Gastroesophageal sphincter (tissue), 4 donors: Measurements from ENCODE around the gene FBXO41. TPM values are rescaled to one million over a fixed set of nuclear protein-coding genes. Genes with fewer than 3 reads are reported as not detected.
A peak's percentile ranks its signal among the peaks of the same experiment; 100 is the strongest.

Experiments used
- ATAC-seq: fragments of 150-250 bp; one replicate; pipeline ENCODE4 v1.9.1; 2016; ENCODE audit warnings: mild to moderate bottlenecking, moderate library complexity
- H3K27ac ChIP-seq, 4 donors: fragments of 200-600 bp; sonication (generic) in 3 of 4; 1 replicate in 3 of 4; 2 replicates in 1 of 4; pipeline ENCODE4 v1.5.1; 2016 to 2019
- H3K27me3 ChIP-seq: fragments of 200-600 bp; sonication (generic); one replicate; pipeline ENCODE4 v1.5.1; 2019
- H3K36me3 ChIP-seq, 2 donors: fragments of 200-600 bp; sonication (generic); one replicate each; pipeline ENCODE4 v1.5.1; 2019; ENCODE audit warnings: control low read depth in 1 of 2
- H3K4me1 ChIP-seq, 3 donors: fragments of 200-600 bp; sonication (generic); 1 replicate in 2 of 3; 2 replicates in 1 of 3; pipeline ENCODE4 v1.5.1; 2016 to 2019; ENCODE audit warnings: control low read depth in 2 of 3
- H3K4me3 ChIP-seq, 2 donors: fragments of 200-600 bp; sonication (generic); one replicate each; pipeline ENCODE4 v1.5.1; 2019; ENCODE audit warnings: mild to moderate bottlenecking in 1 of 2, moderate library complexity in 1 of 2
- H3K9me3 ChIP-seq, 3 donors: fragments of 200-600 bp; sonication (generic); one replicate each; pipeline ENCODE4 v1.5.1; 2017 to 2019; ENCODE audit warnings: control low read depth in 2 of 3
- CTCF ChIP-seq, 4 experiments: fragments of 200-600 bp in 2 of 4; fragments of 450-650 bp in 2 of 4; sonication (generic) in 1 of 4; IDR thresholded peaks; one replicate each; pipeline ENCODE4 v1.5.1; 2017 to 2019; ENCODE audit warnings: antibody characterized with exemption in 4 of 4, mild to moderate bottlenecking in 2 of 4, moderate library complexity in 2 of 4
- EP300 ChIP-seq: sonication (generic); formaldehyde crosslinking; IDR thresholded peaks from one replicate; pipeline ENCODE4 v1.6.1; 2017; ENCODE audit warnings: antibody characterized with exemption, mild to moderate bottlenecking
- POLR2A ChIP-seq, 2 donors: fragments of 450-650 bp; IDR thresholded peaks; one replicate each; pipeline ENCODE4 v1.6.1; 2017; ENCODE audit warnings: antibody characterized with exemption in 2 of 2, mild to moderate bottlenecking in 2 of 2, moderate library complexity in 1 of 2
- POLR2AphosphoS5 ChIP-seq: sonication (generic); formaldehyde crosslinking; IDR thresholded peaks from one replicate; pipeline ENCODE4 v1.6.1; 2017; ENCODE audit warnings: antibody characterized with exemption
- WGBS, 2 donors: methylation state at CpG; one replicate each; pipeline ENCODE4 v1.1.5; 2018; ENCODE audit warnings: low coverage in 1 of 2; 5-methylcytosine and 5-hydroxymethylcytosine counted together
- total RNA-seq, 4 donors: library from RNA; depleted of rRNA; stranded (reverse); fragments of >200 nt; gene quantifications; one replicate each; pipeline ENCODE4 v1.1.0, GENCODE V29; 2016

FBXO41 gene
- total RNA-seq, 4 donors from 2014 or later: 2.2 to 5.4 (median 4.0) TPM

- WGBS, 2 donors: 0% methylated on average over 12 of the region's 67 CpGs; no CpG with 5 or more reads in 1 of the 2 donors
- H3K4me1 ChIP-seq: peaks cover 0 to 45% (median 15%) of the 10 kb centered on the region in 3 donors
- TF ChIP-seq POLR2AphosphoS5 (peak; percentile 39), POLR2A (IDR thresholded peaks at IDR 0.05) (peak; percentile 55 to 56), EP300 (no peak), CTCF (IDR thresholded peaks at IDR 0.05) (no peak)
- peak within 1 kb of the TSS; percentile 86 to 87 for H3K4me3 ChIP-seq
- no peaks in the 10 kb centered on the region for H3K9me3 ChIP-seq
- peaks cover 0 to 24% of the 10 kb centered on the region in 2 donors for H3K36me3 ChIP-seq
- ATAC-seq: peak; percentile 98
- H3K27me3 ChIP-seq: no peaks in the 10 kb centered on the region
- H3K27ac ChIP-seq: peak within 1 kb of the TSS; percentile 45 to 93 (median 90)
Measured at GRCh38 chr2:73233154-73233931, 50.9 kb downstream of the FBXO41 start, which contains the start of gene PRADC1. TSS of gene PRADC1 (minus strand) at chr2:73233239. CDS start at chr2:73233160, 79 bp downstream.

GRCh38 chr2:73232403-73233153, 51.7 kb downstream of the FBXO41 start:
- no peaks in the 10 kb centered on the region for H3K9me3 ChIP-seq
- 2 to 10% methylated on average over 4 to 6 of the region's 37 CpGs for WGBS, 2 donors
- peaks cover 0 to 26% of the 10 kb centered on the region in 2 donors for H3K36me3 ChIP-seq
- peak overlapping the region; percentile 39 to 93 (median 90) for H3K27ac ChIP-seq
- no peaks in the 10 kb centered on the region for H3K27me3 ChIP-seq
- H3K4me3 ChIP-seq: peak overlapping the region; percentile 86 to 87
- TF ChIP-seq EP300 (no peak), POLR2AphosphoS5 (no peak), CTCF (IDR thresholded peaks at IDR 0.05) (no peak), POLR2A (IDR thresholded peaks at IDR 0.05) (no peak)
- ATAC-seq: no peak
- H3K4me1 ChIP-seq: peaks cover 0 to 37% (median 15%) of the 10 kb centered on the region in 3 donors

DNA sequence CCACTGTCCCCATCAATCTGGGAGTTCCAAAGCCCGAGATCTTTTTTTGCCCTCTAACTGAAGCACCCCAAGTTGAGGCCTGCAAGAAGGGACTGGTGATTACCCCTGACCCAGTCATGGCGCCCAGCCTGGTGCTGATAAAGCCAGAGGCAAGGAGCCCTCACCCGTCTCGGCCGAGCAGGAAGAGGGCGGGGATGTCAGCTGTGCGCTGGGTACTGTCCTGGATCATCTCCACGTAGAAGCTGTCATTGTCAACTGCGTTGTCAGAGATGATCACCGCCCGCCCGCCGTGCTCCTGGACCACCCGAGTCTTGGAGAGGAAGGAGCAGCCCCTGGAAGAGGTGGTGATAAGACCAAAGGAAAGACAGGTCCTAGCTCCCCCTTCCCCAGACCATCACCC, 55.6 kb downstream of the FBXO41 start:
- no peak overlapping the region for H3K4me3 ChIP-seq
- peaks cover 0 to 65% of the 10 kb centered on the region in 2 donors for H3K36me3 ChIP-seq
- ATAC-seq: no peak

DNA sequence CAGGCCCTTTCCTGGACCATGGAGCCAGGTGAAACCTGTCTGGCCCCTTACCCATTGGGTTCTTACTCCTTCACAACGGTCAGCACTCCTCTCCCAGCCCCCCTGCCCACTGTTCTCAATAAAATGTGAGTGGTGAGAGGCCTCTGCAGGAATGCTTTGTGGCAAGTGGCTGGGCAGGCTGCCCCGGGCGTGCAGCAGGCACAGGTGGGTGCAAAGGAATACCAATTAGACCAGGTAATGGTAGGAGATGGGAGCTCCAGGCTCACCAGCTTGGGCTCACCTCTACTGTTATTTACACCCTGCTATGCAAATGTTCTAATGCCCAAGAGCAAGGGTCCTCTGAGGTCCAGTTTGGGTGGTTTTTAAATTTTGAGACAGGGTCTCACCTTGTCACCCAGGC, 57.2 kb downstream of the FBXO41 start:
- H3K4me3 ChIP-seq: no peak overlapping the region
- H3K36me3 ChIP-seq: peaks cover 0 to 81% of the 10 kb centered on the region in 2 donors
- no peak for ATAC-seq
- H3K9me3 ChIP-seq: no peaks in the 10 kb centered on the region
- TF ChIP-seq CTCF (IDR thresholded peaks at IDR 0.05) (no peak), POLR2AphosphoS5 (no peak), EP300 (no peak), POLR2A (IDR thresholded peaks at IDR 0.05) (no peak)
- no peaks in the 10 kb centered on the region for H3K27me3 ChIP-seq
- no CpG with 5 or more reads among the region's 3 CpGs for WGBS, 2 donors
- H3K4me1 ChIP-seq: peaks cover 0 to under 1% (median 0%) of the 10 kb centered on the region in 3 donors
- H3K27ac ChIP-seq: no peak overlapping the region

More for the DNA sequence above, 55.6 kb downstream of the FBXO41 start:
- WGBS, 2 donors: 73% methylated on average over 7 of the region's 14 CpGs; no CpG with 5 or more reads in 1 of the 2 donors
- Histone ChIP-seq H3K27me3 (no peaks in the 10 kb centered on the region), H3K9me3 (no peaks in the 10 kb centered on the region), H3K27ac (no peak overlapping the region), H3K4me1 (peaks cover 0 to 7% (median 3%) of the 10 kb centered on the region in 3 donors)
- no peak for TF ChIP-seq POLR2A (IDR thresholded peaks at IDR 0.05)
- TF ChIP-seq EP300: no peak
- no peak for TF ChIP-seq CTCF (IDR thresholded peaks at IDR 0.05)
- no peak for TF ChIP-seq POLR2AphosphoS5
